ENCODE measurements around the gene POC5.

The POC5 gene

GRCh38 chr5:75656311-75657003, 60.8 kb downstream of the POC5 start:
- DNase-seq, result no peak

DNA sequence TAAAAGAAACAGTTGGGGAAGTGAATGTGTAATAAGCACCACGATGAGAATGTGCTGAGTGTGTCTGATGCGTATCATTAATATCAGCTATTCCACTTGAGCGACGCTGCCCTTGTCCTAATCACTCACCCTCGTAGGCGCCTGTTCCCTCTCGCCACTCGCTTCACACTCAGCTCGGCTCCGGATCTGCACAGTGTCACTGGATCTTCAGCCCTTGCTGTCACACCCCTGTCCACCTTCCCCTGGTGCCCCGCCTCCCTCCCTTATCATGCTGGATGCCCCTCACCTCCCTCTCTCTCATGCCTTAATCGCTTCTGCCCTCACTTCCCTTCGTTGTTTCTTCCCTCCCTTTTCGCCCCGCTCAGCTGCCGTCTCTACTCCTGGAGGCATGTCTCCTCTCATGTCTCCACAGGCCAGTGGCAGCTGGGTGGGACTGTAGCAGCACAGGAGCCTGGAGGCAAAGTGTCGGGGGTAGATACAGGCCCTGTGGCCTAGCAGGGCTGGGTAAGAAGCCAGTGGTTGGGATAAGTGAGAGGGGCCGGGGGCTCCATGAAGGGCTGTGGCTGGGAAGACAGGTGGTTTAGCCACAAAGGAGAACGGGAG, 62.4 kb downstream of the POC5 start:
- no peak for DNase-seq

DNA sequence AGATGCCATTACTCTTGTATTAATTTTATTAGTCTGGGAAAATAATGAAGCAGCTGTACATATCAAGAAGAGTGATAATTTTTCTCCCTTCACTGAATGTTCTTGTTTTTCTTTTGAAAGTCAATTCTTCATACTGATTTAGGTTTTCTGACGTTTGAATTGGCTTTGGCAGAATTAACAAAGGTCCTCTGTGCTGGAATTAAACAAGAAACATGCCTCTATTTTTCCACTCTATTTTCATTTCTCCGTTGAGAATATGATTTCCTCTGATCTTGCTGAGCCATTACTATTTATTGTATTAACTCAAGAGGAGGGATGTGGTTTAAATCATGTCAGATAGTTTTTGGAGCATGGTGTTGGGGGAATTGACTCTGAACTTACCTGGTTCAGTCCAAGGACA, 63.7 kb downstream of the POC5 start:
- DNase-seq, result no peak

GRCh38 chr5:75651575-75652238, 65.5 kb downstream of the POC5 start:
- DNase-seq, result no peak

- DNase-seq, result no peak
Observed at GRCh38 chr5:75648712-75649111, 68.5 kb downstream of the POC5 start.

GRCh38 chr5:75640826-75641225, 76.4 kb downstream of the POC5 start:
- DNase-seq, result no peak

- no peak for DNase-seq
Observed at GRCh38 chr5:75640395-75640794, 76.8 kb downstream of the POC5 start.

GRCh38 chr5:75639535-75640311, 77.5 kb downstream of the POC5 start:
- no peak for DNase-seq

DNA sequence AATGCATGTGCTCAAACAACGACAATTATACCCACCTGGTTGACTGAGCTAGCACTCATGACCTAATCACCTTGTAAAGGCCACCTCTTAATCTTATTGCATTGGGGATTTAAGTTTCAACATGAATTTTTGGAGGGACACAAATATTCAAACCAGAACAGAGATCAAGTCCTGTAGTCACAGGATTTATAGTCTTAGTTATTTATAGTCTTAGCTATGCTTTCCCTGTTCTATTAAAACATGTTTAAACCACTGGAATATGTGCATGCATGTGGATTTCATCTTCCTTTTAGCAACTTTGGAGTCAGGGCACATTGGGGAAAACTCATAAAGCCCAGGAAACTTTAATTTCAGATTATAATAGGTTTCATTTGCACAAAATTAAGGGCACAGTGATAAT, 79.3 kb downstream of the POC5 start:
- DNase-seq, result no peak

DNA sequence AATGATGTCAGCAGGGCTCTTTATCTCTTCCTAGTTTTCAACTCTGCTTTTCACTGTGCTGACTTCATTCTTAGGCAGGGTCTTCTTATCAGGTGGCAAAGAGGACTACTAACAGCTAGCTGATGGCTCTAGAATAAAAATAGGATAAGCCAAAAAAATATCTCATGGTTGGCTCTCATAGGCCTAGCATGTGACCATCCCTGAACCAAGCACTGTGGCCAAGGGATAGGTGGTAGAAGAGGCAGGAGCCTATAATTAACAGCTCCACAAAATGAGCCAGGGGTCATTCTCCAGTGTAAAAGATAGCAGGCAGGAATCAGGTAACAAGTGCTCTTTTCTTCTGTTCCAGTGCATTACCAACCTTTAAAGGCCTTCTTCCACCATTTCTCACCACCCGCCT, 84.9 kb downstream of the POC5 start:
- DNase-seq, result no peak

GRCh38 chr5:75630875-75631274, 86.4 kb downstream of the POC5 start:
- no peak for DNase-seq

GRCh38 chr5:75627801-75628200, 89.4 kb downstream of the POC5 start:
- DNase-seq, result no peak

DNA sequence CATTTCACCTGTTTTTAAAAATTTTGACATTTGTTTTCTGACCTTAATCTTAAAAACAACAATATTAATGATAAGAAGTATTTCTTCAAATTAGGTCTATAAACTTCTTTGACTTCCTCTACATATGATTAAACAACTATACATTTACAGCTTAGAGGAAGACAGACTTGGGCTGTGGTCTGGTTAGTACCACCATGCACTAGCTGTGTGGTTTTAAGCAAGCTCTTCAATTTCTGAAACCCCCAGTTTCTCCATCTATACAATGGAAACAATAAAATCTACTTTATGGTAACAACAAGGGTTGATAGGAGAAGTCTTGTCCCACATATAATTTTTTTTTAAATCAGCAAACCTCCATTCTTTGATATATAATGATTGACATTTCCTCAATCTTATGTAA, 90.3 kb downstream of the POC5 start:
- no peak for DNase-seq
